Subcutaneous preadipocyte (primary cell): ENCODE data around the gene ZNF836. TPM values are rescaled to one million over a fixed set of nuclear protein-coding genes. Genes with fewer than 3 reads are reported as not detected.
A peak's percentile ranks its signal among the peaks of the same experiment; 100 is the strongest.

ENCODE experiments used
- small RNA-seq: library from RNA; depleted of rRNA; stranded (forward); fragments of <200 nt; gene quantifications from one replicate; pipeline ENCODE3, GENCODE V24; 2012
- total RNA-seq: library from RNA; depleted of rRNA; stranded (reverse); fragments of >200 nt; gene quantifications from 2 replicates; pipeline ENCODE4 v1.2.3, GENCODE V29; 2012

Gene ZNF836
- total RNA-seq = 3.3 and 5.1 TPM in 2 replicates

DNA sequence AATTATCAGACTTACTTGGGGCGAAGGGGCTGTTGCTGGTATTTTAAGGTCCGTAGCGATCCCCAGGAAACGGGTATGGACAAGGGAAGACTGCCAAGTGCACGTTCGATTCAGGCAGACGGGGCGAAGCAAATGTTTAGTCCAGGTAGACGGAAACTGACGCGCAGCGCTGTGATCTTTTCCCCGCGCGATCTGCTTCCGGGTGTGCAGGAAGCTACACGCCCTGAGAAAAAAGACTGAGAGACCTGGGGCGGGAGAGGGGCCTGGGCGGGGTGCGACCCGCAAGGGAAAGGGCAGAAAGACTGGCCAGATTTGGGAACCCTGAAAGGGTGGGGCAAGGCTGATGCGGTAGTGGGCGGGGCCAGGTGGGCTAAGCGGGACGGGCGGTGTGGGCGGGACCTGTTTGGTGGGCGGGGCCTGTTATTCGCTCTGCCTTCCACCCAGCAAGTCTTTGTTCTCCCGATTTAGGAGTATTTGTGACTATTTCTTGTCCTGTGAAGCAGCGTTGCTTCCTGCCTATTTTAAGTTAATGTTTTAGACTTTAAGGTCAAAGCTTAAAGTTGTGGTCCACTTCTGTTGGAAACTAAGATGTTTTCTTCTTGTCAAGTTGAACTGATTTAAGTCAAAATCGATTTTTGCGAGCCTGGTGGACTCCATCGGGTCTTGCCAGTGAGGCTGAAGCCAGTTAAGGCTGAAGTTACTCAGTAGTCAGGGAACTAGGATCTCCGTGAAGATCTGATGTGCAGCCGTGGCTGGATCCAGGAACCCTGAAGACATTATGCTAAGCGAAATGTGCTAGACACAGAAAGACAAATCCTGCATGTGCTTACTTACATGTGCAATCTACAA, at the start of gene ZNF836:
Gene ZNF836 (minus strand): TSS at position 301 of the 849 bp plus-strand sequence. CDS start 3,549 bp downstream, outside the sequence.

DNA sequence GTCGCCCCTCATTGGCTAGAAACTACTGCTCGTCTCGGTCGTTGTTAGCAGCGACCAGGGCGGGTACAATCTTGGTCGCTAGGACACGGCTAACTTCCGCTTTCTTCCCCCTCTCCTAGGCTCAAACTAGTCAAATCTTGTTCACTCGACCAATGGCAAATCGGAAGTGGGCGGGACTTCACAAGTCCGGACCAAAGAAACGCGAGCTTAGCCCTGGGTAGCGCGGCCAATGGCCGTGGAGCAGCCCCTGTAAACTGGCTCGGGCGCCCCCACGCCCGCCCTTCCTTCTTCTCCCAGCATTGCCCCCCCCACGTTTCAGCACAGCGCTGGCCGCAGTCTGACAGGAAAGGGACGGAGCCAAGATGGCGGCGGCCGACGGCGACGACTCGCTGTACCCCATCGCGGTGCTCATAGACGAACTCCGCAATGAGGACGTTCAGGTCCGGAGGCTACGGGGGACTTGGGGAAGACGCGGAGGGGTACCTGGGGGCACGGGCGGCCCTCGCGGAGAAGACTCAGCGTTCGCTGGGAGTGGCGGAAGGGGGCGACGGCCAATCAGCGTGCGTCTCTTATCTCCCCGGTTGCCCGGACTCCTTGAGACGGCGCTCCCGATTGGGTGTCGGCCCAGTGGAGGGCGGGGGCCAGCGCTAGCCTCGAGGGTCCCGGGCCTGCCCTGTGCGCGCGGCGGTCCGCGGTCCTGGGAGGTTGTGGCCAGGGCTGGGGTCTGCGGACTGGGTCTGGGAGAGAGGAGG, 18.5 kb upstream of the ZNF836 start, which contains the start of gene PPP2R1A:
Gene PPP2R1A (plus strand): TSS at position 318 of the 752 bp plus-strand sequence. CDS start 45 bp downstream, at position 363.

GRCh38 chr19:52139252-52140031, 32.0 kb downstream of the ZNF836 start, which contains the start of gene ZNF616:
Gene ZNF616, minus strand, starts transcription at chr19:52139938. Its CDS starts 9,426 bp downstream, at chr19:52130512.

Small RNA genes lying within 50 kb of the gene (small RNA-seq; reads per million reads assigned to genes)
- gene RPL37P23 = 1.7 reads per million, percentile 75 among the genes with 10 or more reads in this experiment

Other genes with a start within 250 kb of the ZNF836 start
- gene ZNF613, start 244.1 kb downstream of the ZNF836 start, total RNA-seq = 2.9 and 3.7 TPM in 2 replicates
- 6.1 and 8.1 TPM in 2 replicates for gene ZNF350, start 184.8 kb downstream of the ZNF836 start, total RNA-seq
- 8.6 and 8.8 TPM in 2 replicates for gene ZNF615, start 163.4 kb downstream of the ZNF836 start, total RNA-seq
- gene ZNF614, start 143.2 kb downstream of the ZNF836 start, total RNA-seq = 7.3 and 10.8 TPM in 2 replicates
- gene ZNF432, start 122.8 kb downstream of the ZNF836 start, total RNA-seq = 5.5 and 7.0 TPM in 2 replicates
- gene ZNF841, start 75.9 kb downstream of the ZNF836 start, total RNA-seq = 19.1 and 22.7 TPM in 2 replicates
- 7.8 and 8.8 TPM in 2 replicates for gene ZNF616, start 31.7 kb downstream of the ZNF836 start, total RNA-seq
- gene PPP2R1A, start 18.4 kb upstream of the ZNF836 start, total RNA-seq = 182 and 201 TPM in 2 replicates
- gene ZNF766, start 98.0 kb upstream of the ZNF836 start, total RNA-seq = 7.4 and 8.5 TPM in 2 replicates
- 7.0 and 7.8 TPM in 2 replicates for gene ZNF480, start 125.5 kb upstream of the ZNF836 start, total RNA-seq
- gene ZNF610, start 164.6 kb upstream of the ZNF836 start, total RNA-seq = 0.78 and 2.9 TPM in 2 replicates
- gene ZNF880, start 198.3 kb upstream of the ZNF836 start, total RNA-seq = 17.3 and 17.4 TPM in 2 replicates
- gene ZNF528, start 226.2 kb upstream of the ZNF836 start, total RNA-seq = 13.1 and 17.6 TPM in 2 replicates